ENCODE data around the gene VPS4A. TPM values are rescaled to one million over a fixed set of nuclear protein-coding genes. Genes with fewer than 3 reads are reported as not detected.

VPS4A gene
- total RNA-seq, 3 donors from 2014 or later: 35.9 to 39.6 (median 36.3) TPM

- ATAC-seq (no peak), DNase-seq (no peak)
- no peak for TF ChIP-seq CTCF (IDR thresholded peaks at IDR 0.05)
- Histone ChIP-seq H3K4me1 (ENCODE audit: low read depth) (no peaks in the 10 kb centered on the region), H3K4me3 (no peak overlapping the region), H3K9me3 (no peaks in the 10 kb centered on the region), H3K36me3 (ENCODE audit: low read depth) (no peaks in the 10 kb centered on the region)
- intact Hi-C loops (cut with DNase I, micrococcal nuclease): no loop called here
These were observed 12.9 kb upstream of the VPS4A start for GRCh38 chr16:69298261-69298660.

- no peaks in the 10 kb centered on the region for H3K9me3 ChIP-seq
- H3K4me3 ChIP-seq: no peak overlapping the region
- intact Hi-C loops (cut with DNase I, micrococcal nuclease): no loop called here
- no peaks in the 10 kb centered on the region for H3K4me1 ChIP-seq (ENCODE audit: low read depth)
- DNase-seq (no peak), ATAC-seq (no peak)
- TF ChIP-seq CTCF (IDR thresholded peaks at IDR 0.05): no peak
- no peaks in the 10 kb centered on the region for H3K36me3 ChIP-seq (ENCODE audit: low read depth)
These were observed 10.0 kb upstream of the VPS4A start for GRCh38 chr16:69301187-69301586.

- ATAC-seq: no peak
- Histone ChIP-seq H3K4me3 (no peak overlapping the region), H3K4me1 (ENCODE audit: low read depth) (no peaks in the 10 kb centered on the region), H3K36me3 (ENCODE audit: low read depth) (no peaks in the 10 kb centered on the region), H3K9me3 (no peaks in the 10 kb centered on the region)
- no peak for DNase-seq
- no peak for TF ChIP-seq CTCF (IDR thresholded peaks at IDR 0.05)
- intact Hi-C loops (cut with DNase I, micrococcal nuclease): no loop called here
These were observed 9.3 kb upstream of the VPS4A start for GRCh38 chr16:69301861-69302260.

GRCh38 chr16:69302301-69302700 lies 8.8 kb upstream of the VPS4A start:
- H3K4me3 ChIP-seq: no peak overlapping the region
- ATAC-seq (no peak), DNase-seq (no peak)
- no peaks in the 10 kb centered on the region for H3K36me3 ChIP-seq (ENCODE audit: low read depth)
- TF ChIP-seq CTCF (IDR thresholded peaks at IDR 0.05): no peak
- no peaks in the 10 kb centered on the region for H3K4me1 ChIP-seq (ENCODE audit: low read depth)
- no peaks in the 10 kb centered on the region for H3K9me3 ChIP-seq
- intact Hi-C loops (cut with DNase I, micrococcal nuclease): no loop called here

- Histone ChIP-seq H3K4me3 (no peak overlapping the region), H3K9me3 (no peaks in the 10 kb centered on the region), H3K4me1 (ENCODE audit: low read depth) (peaks cover 5% of the 10 kb centered on the region), H3K36me3 (ENCODE audit: low read depth) (no peaks in the 10 kb centered on the region)
- DNase-seq: no peak
- TF ChIP-seq CTCF (IDR thresholded peaks at IDR 0.05): no peak
- ATAC-seq: no peak
- intact Hi-C loops (cut with DNase I, micrococcal nuclease): no loop called here
These were observed 5.1 kb upstream of the VPS4A start for GRCh38 chr16:69306031-69306430.

- DNase-seq: no peak
- no peak for ATAC-seq
- no peaks in the 10 kb centered on the region for H3K36me3 ChIP-seq (ENCODE audit: low read depth)
- H3K9me3 ChIP-seq: no peaks in the 10 kb centered on the region
- peaks cover 8% of the 10 kb centered on the region for H3K4me1 ChIP-seq (ENCODE audit: low read depth)
- H3K4me3 ChIP-seq: no peak overlapping the region
- no peak for TF ChIP-seq CTCF (IDR thresholded peaks at IDR 0.05)
- intact Hi-C loops (cut with DNase I, micrococcal nuclease): no loop called here
These were observed 4.1 kb upstream of the VPS4A start for GRCh38 chr16:69307091-69307490.

Measured in mucosa of descending colon (tissue), 3 donors.